Measurements from ENCODE around the gene SAE1.

Gene SAE1

DNA sequence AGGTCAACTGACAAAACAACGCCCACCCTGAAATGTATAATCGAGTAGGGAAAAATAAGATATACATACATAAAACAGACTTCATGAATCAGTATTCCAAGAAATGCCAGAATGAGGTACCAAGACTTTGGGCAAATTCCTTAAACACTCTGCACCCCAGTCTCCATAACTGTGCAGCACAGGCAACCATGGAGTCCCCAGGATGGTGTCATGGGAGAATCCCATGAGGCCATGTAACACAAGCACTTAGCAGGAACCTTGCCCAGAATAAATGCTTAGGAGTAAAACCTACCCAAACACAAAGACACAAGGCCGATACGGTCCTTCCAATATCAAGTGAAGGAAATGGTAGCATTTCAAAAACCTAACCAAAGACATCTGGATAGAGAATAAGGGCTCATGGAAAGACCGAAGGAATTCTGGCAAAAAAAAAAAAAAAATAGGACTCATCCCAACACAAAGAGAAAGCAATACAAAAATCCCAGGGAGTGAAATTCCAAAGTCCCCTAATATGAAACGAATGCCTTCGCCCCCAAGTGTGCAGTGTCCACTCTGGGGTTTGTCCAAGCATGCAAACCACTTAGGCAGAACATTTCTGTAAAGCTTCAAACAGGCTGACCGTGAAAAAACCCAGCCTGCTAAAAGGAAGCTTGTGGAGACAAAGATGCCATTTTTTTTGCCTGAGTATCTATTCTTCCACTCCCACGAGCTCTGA lies 28.1 kb upstream of the SAE1 start:
- H3K4me3 ChIP-seq (ENCODE audit: low read length): no peak overlapping the region
- no peak for DNase-seq (ENCODE audit: low read depth, low spot score)

DNA sequence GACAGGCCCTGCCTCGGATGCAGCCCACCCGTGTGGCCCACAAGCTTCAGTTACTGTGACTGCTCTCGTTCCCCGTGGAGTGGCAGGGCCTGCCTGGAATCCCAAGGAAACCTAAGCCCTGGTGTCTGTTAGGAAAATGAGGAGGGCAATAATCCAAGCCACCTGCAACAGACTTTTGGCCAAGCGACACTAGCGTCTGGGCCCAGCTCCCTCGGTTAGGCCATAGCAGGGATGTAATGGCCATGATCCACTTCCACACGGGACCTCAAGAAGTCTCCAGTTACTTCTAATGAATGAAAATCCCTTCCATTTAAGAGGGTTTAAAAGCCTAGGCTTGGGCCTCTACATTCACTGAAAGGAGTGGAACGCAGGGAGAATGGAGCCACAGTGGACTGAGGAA lies 26.0 kb upstream of the SAE1 start:
- DNase-seq (ENCODE audit: low read depth, low spot score): no peak
- no peak overlapping the region for H3K4me3 ChIP-seq (ENCODE audit: low read length)

DNA sequence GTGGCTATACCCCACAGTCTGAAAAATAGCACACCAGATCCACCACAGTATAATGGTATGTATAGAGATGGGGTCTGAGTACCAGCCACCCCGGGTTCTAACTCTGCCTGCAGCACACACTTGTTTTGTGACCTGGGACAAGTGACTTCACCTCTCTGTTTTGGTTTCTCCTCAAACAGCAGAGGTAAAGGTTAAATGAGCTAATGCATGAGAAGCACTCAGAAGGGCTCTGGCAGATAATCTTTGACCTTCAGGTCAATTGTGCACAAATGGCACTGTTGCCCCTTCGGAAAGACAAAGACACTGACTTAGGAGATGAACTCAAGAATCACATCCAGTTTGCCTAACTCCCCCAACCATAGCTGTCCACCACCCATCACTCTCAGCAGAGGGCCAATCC lies 24.8 kb upstream of the SAE1 start:
- no peak overlapping the region for H3K4me3 ChIP-seq (ENCODE audit: low read length)
- DNase-seq (ENCODE audit: low read depth, low spot score): no peak

DNA sequence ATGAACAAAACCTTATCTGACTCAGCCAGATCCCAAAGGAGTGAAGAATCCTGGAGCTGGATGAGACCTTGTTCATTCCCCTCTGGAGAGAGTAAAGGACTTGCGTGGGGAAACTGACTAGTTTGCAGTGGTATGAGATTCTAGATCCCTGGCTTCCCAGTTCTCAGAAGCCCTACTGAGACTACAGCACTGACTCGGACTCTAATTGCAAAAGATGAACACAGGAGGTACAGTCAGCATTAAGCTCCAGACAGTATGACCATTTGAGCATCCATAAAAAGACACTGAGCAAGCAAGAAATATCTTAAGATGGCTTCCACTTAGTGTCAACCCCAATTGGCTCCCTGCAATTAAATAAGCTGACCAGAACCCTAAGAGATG lies 23.8 kb upstream of the SAE1 start:
- DNase-seq (ENCODE audit: low read depth, low spot score): no peak
- H3K4me3 ChIP-seq (ENCODE audit: low read length): no peak overlapping the region

DNA sequence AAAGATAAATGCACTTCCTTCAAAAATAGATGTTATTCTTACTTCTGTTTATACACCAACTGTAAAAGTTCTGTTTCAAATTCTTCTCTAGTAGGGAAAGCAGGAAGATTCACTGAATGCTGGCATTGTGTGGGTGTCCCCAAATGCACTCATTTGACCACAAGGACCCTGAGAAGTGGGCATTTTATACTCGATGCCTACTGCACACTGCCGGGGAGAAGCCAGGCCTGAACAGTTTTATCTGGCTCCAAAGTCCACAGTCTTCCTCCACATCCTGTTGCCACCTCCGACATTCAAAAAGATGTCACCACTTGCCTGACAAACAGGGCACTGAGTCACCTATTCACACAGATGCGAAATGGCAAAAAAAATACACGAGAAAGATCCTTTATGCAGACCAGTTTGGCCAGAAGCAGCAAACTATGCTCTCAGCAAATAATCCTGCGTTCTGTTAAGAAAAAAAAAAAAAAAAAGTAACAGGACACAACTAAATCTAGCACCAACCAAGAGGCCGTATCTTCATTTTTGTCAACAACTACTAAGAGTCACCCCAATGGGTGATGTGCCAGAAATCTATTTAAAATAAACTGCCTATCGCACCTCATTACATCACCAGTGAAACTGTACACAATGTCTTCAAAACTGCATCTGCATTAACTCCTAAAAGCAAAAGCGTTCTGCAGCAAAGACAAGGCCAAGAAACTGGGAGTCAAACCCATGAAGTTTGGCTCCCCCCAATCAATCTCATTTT lies 23.3 kb upstream of the SAE1 start:
- H3K4me3 ChIP-seq (ENCODE audit: low read length): no peak overlapping the region
- DNase-seq (ENCODE audit: low read depth, low spot score): no peak

DNA sequence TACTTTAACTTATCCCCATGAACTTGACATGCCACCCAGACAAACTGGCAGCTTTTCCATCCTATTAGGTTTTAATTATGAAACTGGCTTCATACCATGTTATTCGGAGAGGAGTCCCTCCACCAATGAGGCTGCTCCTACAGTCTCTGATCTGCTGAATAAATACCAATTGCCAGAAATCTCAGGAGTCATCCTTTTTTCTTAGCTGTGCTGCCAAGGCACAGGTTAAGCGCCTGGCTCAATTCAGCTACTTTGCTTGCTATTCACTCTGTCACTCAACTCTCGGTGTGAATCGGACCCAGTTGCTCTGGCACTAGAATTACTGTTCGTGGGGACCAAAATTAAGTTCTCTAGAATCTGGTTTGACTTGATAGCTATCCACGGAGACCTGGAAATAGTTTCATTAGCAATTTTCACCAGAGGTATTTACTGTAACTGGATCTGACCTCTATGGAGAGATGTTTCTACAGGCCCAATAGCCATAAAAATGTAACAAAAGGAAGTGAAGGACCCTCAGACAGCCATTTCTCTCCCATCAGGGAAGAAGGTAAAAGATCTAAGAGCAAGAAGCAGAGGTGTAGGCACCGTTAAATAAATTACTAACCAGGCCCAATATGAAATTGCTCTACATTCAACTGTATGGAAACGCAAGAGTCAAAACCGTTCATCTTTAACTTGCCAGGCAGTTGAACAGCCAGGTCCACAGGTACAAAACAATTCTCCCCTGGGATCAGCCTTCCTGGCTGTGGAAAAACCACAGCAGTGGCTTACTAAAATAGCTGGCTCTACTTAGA lies 22.5 kb upstream of the SAE1 start:
- DNase-seq (ENCODE audit: low read depth, low spot score): no peak
- no peak overlapping the region for H3K4me3 ChIP-seq (ENCODE audit: low read length)

DNA sequence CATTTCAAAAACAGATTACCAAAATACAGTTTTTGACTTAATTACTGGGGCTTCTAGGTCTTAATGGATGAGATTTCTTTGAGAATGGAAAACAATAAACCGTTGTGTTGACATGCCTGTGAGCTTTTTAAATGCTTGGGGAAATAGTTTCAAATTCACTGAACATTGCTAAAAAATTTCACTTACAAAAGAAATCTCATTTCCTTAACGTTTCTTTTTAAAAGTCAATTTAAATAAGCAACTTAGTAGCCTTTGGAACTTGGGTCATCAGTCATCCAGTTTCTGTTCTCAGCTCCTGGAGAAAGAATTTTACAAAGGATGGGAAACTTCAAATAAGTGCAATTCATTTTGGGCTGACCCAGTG lies 21.5 kb upstream of the SAE1 start:
- H3K4me3 ChIP-seq (ENCODE audit: low read length): no peak overlapping the region

DNA sequence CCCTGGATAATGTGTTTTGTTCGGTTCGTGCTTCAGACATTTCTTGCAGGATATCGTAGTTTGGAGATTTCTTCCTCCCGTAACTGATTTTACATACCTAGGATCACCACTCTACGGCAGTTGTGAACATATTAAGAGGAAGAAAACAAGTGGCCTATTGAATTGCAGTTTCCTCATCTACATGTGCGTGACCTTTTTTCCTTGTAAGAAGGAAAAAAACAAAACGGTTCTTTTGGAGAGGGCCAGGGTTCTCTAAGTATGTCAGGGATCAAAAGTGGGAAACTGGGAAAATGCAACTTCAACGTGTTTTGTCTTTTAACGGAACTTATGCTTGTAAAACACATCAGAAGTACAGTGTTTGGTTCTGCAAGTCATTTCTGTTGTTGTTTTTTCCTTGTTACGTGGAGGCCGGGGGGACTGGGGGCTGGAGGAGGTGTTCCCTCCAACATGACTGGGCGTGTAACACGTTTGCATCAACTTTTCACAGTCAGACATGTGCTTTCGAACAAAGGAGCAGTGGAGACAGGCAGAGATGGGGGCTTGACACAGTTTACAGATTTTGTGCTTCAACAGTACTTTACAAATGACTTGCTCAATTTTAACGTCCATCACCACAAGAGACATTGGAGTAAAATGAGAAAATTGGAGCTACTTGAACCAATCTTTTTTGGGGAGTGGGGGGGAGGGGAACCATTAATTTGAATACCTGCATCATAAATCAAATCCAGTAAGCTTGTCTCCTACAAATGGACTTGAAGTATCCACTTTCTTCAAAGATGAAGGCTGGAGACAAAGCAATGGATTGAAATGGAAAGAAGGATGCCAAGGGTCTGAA lies 20.9 kb upstream of the SAE1 start:
- no peak for DNase-seq (ENCODE audit: low read depth, low spot score)
- H3K4me3 ChIP-seq (ENCODE audit: low read length): peak overlapping the region; percentile 97

More for the DNA sequence above, 21.5 kb upstream of the SAE1 start:
- DNase-seq (ENCODE audit: low read depth, low spot score): no peak

DNA sequence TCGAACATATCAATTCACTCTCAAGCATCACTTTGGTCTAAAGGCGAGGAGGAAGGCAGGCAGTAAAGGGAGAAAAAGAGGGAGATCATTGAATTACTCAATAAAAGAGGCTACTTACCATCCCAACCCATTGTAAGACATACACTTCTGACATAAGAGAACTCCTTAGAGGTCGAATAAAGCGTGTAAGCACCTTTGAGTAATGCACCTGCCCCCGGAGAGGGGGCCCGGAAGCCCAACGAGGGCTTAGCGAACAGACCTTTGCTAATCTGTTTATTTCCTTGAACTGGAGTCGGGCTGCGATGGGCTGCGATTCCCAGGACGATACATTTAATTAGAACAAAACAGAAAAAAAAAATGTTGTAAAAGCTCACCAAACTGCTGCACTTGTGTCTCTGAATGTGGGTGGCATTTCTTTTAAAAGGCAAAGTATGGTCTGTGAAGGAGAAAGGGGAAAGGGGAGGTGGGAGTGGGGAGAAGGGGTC lies 20.1 kb upstream of the SAE1 start:
- DNase-seq (ENCODE audit: low read depth, low spot score): peak; percentile 26
- peak overlapping the region; percentile 97 for H3K4me3 ChIP-seq (ENCODE audit: low read length)

DNA sequence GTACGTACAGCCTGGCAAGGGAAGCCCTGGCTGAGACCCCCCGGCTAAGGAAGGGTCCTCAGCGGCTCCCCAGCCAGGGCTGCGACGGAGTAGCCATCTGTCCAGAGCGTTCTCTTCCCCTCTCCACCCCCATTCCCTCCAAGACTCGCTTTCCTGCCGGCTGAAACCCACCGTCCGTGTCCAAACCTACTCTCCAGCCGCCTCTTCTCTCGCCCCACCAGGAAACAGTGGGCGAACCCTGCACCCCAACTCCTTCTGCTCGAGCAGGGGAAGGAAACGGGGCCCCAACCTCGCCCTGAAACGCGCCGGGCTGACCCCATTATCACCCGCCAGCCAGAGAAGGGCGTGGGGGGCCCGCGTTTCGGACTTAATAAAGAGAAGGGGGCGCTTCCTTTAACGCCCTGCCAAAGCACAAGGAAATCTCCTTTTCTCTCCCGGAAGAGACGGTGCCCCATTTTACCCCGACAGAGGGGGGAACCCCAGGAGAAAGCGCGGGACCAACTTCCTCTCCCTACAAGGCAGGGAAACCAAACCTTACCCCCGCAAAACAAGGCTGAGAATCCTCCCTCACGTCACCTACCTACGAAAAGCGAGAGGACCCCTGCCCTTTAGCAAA lies 19.5 kb upstream of the SAE1 start:
- DNase-seq (ENCODE audit: low read depth, low spot score): no peak
- peak overlapping the region; percentile 97 for H3K4me3 ChIP-seq (ENCODE audit: low read length)

DNA sequence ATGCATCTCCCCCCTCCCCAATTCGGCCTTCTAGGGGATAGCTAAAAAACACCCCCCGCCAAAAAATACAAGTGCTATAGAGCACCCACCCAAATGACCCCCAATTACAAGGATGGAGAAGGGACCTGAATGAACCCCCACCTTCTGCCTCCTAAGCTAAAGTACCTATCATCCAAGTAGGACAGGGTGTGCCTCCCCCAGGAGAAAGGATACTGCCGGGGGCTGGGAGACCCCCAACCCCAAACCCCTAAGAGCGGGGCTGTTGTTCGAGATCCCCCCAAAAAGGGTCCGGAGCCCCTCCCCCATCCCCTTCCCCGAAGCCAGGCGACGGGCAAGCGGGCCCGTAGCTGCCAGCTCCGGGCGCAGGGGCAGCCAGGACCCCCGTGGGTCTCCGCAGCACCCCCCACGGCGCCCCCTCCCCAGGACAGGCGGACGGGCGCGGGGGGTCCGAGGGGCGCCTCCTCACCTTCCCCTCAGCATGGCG lies 18.9 kb upstream of the SAE1 start:
- peak overlapping the region; percentile 97 for H3K4me3 ChIP-seq (ENCODE audit: low read length)
- no peak for DNase-seq (ENCODE audit: low read depth, low spot score)

DNA sequence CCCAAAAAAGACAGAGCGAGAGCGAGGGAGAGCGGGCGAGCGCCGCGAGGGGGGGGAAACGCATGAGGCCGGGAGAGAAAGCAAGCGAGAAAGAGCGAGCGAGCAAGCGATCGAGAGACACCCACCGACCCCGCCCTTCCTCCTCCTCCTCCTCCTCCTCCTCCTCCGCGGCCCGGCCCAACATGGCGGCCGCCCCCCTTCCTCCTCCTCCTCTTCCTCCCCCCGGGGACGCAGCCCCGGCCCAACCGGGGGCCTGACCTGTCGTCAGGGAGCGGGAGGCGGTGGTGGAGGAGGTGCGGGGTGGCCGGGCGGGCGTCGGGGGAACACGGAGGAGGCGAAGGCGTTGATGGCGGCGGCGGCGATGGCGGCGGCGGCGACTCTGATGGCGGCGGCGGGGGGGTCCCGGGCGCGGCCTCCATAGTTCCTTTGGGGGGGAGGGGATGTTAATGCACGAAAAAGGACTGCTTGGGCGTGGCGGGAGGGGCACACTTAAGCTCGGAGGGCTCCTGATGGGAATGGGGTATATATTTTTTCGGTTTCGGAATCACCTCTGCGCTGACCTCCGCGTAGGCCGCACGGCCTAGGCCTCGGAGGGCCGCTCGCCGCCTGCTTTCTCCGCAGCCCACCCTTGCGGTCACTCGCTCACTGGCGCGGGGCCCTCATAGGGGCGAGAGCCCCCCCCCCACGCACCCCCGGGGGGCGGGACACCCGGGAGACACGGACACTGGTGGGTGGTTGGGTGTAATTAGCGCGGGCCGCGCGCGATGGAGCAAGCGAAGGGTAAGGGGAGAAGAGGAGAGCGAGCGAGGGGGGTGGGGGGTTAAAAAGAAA lies 18.3 kb upstream of the SAE1 start:
- DNase-seq (ENCODE audit: low read depth, low spot score): peak; percentile 84
- peak overlapping the region; percentile 97 for H3K4me3 ChIP-seq (ENCODE audit: low read length)

DNA sequence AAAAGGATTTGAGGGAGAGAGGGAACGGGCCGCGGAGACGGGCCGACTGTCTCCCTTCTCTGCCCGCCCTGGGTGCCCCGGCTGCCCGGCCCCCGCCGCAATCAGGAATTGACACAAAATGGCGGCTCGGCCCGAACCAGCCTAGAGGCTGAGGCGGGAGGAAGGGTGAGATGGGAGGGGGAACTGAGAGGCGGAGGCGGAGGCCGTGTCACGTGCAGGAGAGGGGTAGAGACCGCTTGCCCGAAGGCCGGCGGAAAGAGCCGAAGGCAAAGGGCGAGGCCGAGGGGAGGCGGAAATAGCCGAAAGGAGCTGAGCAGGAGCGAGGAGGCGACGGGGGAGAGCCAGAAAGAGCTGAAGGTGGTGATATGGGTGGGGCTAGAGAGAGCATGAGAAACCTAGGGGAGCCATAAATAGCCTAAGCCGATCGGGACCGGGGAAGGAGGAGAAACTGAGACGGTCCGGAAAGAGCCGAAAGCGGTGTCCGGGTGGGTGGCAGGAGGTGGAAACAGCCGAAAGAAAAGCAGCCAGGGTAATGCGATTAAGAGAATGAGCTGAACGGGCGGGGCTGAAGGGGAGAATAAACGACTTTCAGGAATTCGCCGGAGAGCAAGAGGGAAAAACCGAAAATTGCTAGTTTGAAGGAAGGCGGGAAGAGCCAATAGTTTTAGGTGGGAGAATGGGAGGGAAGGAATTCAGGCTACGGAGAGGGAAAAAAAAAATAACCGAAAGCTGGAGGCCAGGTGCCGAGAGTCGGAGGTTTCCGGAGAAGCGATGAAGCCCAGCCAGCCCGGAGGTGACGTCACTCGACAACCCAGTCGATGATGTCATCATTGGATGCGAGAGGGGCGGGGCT lies 17.4 kb upstream of the SAE1 start, which contains the start of gene ZC3H4:
ZC3H4 (minus strand) TSS at position 780 of the 853 bp plus-strand sequence. CDS start 1,192 bp downstream, outside the sequence.
- peak; percentile 99 for DNase-seq (ENCODE audit: low read depth, low spot score)
- peak within 1 kb of the TSS; percentile 97 for H3K4me3 ChIP-seq (ENCODE audit: low read length)

DNA sequence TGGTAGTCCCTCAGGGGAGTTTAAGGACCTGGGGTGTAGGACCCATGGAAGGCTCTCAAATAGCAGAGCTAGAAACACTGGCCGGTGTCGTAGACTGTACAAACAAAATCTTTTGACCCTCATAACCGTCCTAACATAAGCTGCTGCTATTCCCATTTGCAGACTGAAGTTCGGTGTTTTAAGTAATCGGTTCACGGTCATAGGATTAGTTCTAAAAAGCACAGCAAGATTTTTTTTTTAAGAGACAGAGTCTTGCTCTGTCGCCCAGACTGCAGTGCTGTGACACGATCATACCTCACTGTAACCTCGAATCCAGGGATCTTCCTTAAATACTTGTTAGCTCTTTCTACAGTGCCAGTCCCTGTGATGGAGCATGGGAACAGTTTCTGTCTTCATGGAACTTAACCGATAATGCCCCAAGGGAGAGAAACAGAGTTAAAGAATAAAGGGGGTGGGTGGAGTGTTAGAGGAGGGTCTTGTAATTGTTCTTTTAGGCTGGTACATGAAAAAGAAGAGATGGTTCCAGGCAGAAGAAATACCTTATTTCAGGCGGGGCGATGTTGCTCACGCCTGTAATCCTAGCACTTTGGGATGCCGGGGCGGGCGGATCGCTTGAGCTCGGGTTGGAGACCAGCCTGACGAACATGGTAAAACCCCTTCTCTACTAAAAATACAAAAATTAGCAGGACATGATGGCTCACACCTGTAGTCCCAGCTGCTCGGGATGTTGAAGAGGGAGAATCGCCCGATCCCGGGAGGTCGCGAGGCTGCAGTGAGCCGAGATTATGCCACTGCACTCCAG lies 16.6 kb upstream of the SAE1 start:
- no peak for DNase-seq (ENCODE audit: low read depth, low spot score)

DNA sequence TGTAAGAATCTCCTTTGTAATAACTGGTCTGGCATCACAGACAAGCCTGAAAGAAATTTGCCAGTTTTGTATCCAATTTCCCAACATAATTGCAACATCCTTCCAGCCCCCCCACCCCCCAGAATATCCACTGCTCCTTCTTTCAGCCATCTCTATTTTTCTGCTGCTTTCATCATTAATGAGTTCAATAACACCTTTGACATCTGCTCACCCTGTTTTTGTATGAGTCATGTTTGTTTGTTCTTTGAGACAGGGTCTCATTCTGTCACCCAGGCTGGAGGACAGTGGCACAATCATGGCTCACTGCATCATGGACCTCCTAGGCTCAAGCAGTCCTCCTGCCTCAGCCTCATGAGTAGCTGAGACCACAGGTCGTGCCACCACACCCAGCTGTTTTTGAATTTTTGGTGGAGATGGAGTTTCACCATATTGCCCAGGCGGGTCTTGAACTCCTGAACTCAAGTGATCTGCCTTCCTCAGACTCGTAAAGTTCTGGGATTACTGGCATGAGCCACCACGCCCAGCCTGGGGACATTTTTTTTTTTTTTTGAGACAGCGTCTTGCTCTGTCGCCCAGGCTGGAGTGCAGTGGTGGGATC lies 10.1 kb upstream of the SAE1 start:
- DNase-seq (ENCODE audit: low read depth, low spot score): no peak
- no peak overlapping the region for H3K4me3 ChIP-seq (ENCODE audit: low read length)

More for the DNA sequence above, 16.6 kb upstream of the SAE1 start:
- H3K4me3 ChIP-seq (ENCODE audit: low read length): peak overlapping the region; percentile 97
